DMS79 treated with DMSO at 0.1 percent for 48 hours (cell line): ENCODE results near the gene PLEK2.
"Not testable (repeated sequence)": the region's sequence is repeated elsewhere in the genome, so short reads cannot be mapped to it uniquely, and the experiment has no call there.

Experiments
- DNase-seq: peaks from one replicate; lab custom pipeline; 2025; lab: John Stamatoyannopoulos, UW

The PLEK2 gene

DNA sequence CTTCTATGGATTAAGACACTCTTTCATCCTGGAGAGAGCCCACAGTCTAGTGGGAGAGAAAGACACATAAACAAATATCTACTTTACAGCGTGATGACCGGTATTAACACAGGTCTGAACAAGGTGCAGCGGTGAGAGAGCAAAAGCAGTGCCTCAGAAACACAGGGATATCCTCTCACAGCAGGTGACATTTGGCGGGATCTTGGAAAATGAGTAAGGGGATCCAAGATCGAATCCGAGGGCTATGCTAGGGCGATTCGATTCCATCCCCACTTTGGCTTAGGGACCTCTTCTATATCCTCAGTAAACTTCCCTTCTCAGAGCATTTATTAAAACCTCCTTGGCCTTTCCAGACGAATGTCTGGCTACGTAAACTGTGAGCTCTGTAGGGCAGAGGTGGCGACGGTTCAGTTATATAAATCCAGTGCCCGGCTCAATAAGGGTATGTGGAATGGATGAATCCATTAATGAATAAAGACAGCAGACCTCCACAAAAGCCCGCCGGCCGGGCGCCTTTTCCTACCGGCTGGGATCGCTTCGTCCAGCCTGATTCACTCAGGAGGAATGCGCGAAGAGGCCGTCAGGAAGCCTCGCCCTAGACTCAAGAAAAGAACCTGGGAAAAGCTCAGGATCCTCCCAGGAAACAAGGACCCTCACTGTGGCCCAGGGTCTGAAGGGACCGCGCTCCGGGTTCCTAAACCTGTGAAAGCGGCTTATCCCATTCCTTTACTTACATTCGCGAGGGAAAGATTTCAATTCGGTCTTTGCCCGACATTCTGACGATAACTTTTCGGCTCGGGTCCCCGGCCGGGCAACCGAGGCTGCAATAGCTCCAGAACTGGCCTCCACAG, 52.8 kb downstream of the PLEK2 start:
- DNase-seq, result peak; percentile 48

DNA sequence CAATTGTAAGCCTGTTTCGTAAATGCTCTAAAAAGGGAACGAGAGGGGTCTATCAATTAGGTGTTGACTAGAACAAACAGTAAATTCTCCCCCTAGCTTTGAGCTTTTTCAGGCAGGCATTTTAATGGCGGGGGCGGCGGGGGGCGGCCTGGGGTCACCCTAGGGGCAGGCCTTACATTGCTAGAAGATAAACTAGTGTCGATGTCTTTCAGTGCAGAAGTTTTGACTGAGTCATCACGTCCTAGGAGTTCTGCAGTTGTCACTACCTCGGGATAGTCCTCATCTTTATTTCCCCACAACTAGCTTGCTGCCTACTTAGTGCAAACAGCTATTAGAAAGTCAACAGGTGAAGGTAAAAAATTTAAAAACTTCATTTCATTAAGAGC, 54.0 kb downstream of the PLEK2 start:
- DNase-seq, result no peak

DNA sequence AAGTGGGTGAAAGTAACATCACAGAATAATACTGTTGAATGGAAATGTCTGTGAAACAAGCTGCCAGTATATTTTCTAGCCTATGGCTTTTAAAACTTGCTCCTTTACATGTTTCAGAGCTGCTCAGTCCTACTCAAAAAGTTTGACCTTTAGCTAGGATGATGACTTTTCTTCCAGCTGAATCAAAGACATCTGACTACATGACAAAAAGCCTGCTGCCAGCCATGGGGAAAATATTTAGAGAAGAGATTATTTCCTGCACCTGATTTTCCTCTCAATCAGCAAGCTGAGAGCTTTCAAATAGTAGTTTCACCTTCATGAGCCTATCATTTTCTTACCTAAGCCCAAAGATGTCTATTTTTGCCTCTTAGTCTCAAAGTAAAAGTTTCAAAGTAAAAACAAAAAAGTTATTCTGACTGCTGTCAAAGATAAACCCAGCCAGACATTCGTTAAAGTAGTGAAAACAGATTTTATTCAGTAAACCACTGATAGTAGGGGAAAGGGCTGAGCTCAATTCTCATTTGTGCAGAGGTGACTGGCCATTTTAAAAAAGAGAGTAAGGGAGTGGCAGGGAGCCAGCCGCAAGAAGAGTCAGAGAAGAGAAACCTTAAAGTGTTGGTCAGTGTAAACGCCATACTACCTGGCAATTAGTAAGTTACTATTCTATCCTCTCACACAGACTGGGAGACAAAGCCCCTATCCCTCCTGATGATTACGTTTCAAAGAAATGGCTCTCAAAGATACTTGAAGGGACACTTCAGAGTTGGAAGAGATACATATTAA, 54.6 kb downstream of the PLEK2 start:
- peak; percentile 36 for DNase-seq

DNA sequence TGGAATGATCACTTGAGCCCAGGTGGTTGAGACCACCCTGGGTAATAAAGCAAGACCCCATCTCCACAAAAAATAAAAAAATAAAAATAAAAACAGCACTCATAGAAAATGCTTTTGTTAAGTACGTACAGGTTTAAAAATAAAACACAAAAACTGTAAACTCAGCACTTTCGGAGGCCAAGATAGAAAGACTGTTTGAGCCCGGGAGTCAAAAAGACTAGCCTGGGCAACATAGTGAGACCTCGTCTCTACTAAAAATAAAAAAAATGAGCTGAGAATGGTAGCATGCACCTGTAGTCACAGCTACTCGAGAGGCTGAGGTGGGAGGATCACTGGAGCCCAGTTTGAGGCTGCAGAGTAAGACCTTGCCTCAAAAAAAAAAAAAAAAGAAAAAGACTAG, 59.9 kb downstream of the PLEK2 start:
- DNase-seq, result no peak

GRCh38 chr14:67345583-67345982, 66.4 kb downstream of the PLEK2 start:
- no peak for DNase-seq

- DNase-seq, result no peak
Measured at GRCh38 chr14:67343601-67344230, 68.2 kb downstream of the PLEK2 start.

DNA sequence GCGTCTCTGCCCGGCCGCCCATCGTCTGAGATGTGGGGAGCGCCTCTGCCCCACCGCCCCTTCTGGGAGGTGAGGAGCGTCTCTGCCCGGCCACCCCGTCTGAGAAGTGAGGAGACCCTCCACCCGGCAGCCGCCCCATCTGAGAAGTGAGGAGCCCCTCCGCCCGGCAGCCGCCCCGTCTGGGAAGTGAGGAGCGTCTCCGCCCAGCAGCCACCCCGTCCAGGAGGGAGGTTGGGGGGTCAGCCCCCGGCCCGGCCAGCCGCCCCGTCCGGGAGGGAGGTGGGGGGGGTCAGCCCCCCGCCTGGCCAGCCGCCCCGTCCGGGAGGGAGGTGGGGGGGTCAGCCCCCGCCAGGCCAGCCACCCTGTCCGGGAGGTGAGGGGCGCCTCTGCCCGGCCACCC, 70.7 kb downstream of the PLEK2 start:
- not testable (repeated sequence) for DNase-seq
